H1 (cell line): ENCODE data around the gene VAMP2. TPM values are rescaled to one million over a fixed set of nuclear protein-coding genes. Genes with fewer than 3 reads are reported as not detected.

ENCODE experiments used
- ATF2 ChIP-seq: IDR thresholded peaks from 2 replicates; pipeline ENCODE4 v1.6.1; 2012; ENCODE audit warnings: low read length, inconsistent platforms
- BRCA1 ChIP-seq: IDR thresholded peaks from 2 replicates; pipeline ENCODE4 v1.6.1; 2012; ENCODE audit warnings: low read depth, low read length, improper control_type of control experiment
- CBX5 ChIP-seq: fragments of 300-800, 300-1000 bp; sonication (generic); IDR thresholded peaks from 2 replicates; pipeline ENCODE4 v1.7.1; 2016; ENCODE audit warnings: antibody characterized with exemption, low read length, low read depth
- CBX8 ChIP-seq: fragments of 300-800, 300-1000 bp; sonication (generic); IDR thresholded peaks from 2 replicates; pipeline ENCODE4 v1.7.1; 2016; ENCODE audit warnings: low read depth, low read length, borderline replicate concordance
- EGR1 ChIP-seq: IDR thresholded peaks from 2 replicates; pipeline ENCODE4 v1.6.1; 2011; ENCODE audit warnings: low read depth, low read length, borderline replicate concordance
- GTF2F1 ChIP-seq: IDR thresholded peaks from 2 replicates; pipeline ENCODE4 v1.6.1; 2012; ENCODE audit warnings: low read depth, low read length, improper control_type of control experiment, borderline replicate concordance
- JUN ChIP-seq: IDR thresholded peaks from 2 replicates; pipeline ENCODE4 v1.6.1; 2011; ENCODE audit warnings: low read depth, mild to moderate bottlenecking, improper control_type of control experiment, low read length
- KDM4A ChIP-seq: IDR thresholded peaks from one replicate; pipeline ENCODE4 v1.7.1; 2012; ENCODE audit warnings: low read depth, mild to moderate bottlenecking, moderate library complexity, low read length, inconsistent platforms; ENCODE audit not compliant: severe bottlenecking
- KDM5A ChIP-seq: fragments of 200-600 bp; IDR thresholded peaks from 2 replicates; pipeline ENCODE4 v1.7.1; 2012; ENCODE audit warnings: mild to moderate bottlenecking, low read length, inconsistent platforms, mixed read lengths
- MAX ChIP-seq: IDR thresholded peaks from 2 replicates; pipeline ENCODE4 v1.6.1; 2012; ENCODE audit warnings: inconsistent platforms
- NANOG ChIP-seq: IDR thresholded peaks from 2 replicates; pipeline ENCODE4 v1.6.1; 2011; ENCODE audit warnings: low read length, low read depth, mild to moderate bottlenecking, inconsistent platforms; ENCODE audit not compliant: insufficient read depth, poor library complexity, severe bottlenecking
- NRF1 ChIP-seq: IDR thresholded peaks from 2 replicates; pipeline ENCODE4 v1.6.1; 2011; ENCODE audit warnings: mild to moderate bottlenecking, low read depth, low read length, improper control_type of control experiment
- PHF8 ChIP-seq: fragments of 200-600 bp; sonication (generic); conservative IDR thresholded peaks from 2 replicates; pipeline ENCODE4 v1.7.1; 2012; ENCODE audit warnings: low read depth, mild to moderate bottlenecking, inconsistent platforms, low read length, moderate library complexity
- POLR2A ChIP-seq, 2 experiments: IDR thresholded peaks; 1 replicate in 1 of 2; 2 replicates in 1 of 2; pipeline ENCODE4 v1.6.1; 2011; ENCODE audit warnings: low read depth in 2 of 2, low read length in 2 of 2, mild to moderate bottlenecking in 2 of 2; ENCODE audit errors: control extremely low read depth in 1 of 2
- POLR2AphosphoS5 ChIP-seq: IDR thresholded peaks from 2 replicates; pipeline ENCODE4 v1.6.1; 2011; ENCODE audit warnings: low read depth, low read length
- POU5F1 ChIP-seq: IDR thresholded peaks from 2 replicates; pipeline ENCODE4 v1.6.1; 2011; ENCODE audit warnings: low read depth, mild to moderate bottlenecking, low read length, moderate library complexity
- RBBP5 ChIP-seq: IDR thresholded peaks from 2 replicates; pipeline ENCODE4 v1.7.1; 2012; ENCODE audit warnings: low read depth, mild to moderate bottlenecking, inconsistent platforms, low read length, moderate library complexity, borderline replicate concordance
- RFX5 ChIP-seq: IDR thresholded peaks from 2 replicates; pipeline ENCODE4 v1.6.1; 2011; ENCODE audit warnings: low read depth, low read length, improper control_type of control experiment, borderline replicate concordance
- RXRA ChIP-seq: IDR thresholded peaks from 2 replicates; pipeline ENCODE4 v1.6.1; 2011; ENCODE audit warnings: low read depth, mild to moderate bottlenecking, low read length, moderate library complexity; ENCODE audit not compliant: insufficient read depth
- SAP30 ChIP-seq: fragments of 300-600 bp; sonication (generic); IDR thresholded peaks from 2 replicates; pipeline ENCODE4 v1.7.1; 2012; ENCODE audit warnings: low read length, moderate library complexity, mild to moderate bottlenecking, inconsistent platforms; ENCODE audit not compliant: insufficient read depth, insufficient replicate concordance
- SP2 ChIP-seq: IDR thresholded peaks from 2 replicates; pipeline ENCODE4 v1.6.1; 2012; ENCODE audit warnings: mild to moderate bottlenecking, low read length, inconsistent platforms
- TAF1 ChIP-seq: IDR thresholded peaks from 2 replicates; pipeline ENCODE4 v1.6.1; 2011; ENCODE audit warnings: mild to moderate bottlenecking, low read depth, low read length
- USF2 ChIP-seq: IDR thresholded peaks from 2 replicates; pipeline ENCODE4 v1.6.1; 2011; ENCODE audit warnings: low read length, improper control_type of control experiment
- polyA plus RNA-seq, 7 experiments: library from polyadenylated mRNA; depleted of rRNA in 3 of 7; stranded (reverse) in 5 of 7; unstranded in 2 of 7; fragments of >200 nt in 5 of 7; fragments of 200-250 nt in 2 of 7; gene quantifications; 1 replicate in 5 of 7; 2 replicates in 1 of 7; 4 replicates in 1 of 7; pipeline versions ENCODE4 v1.2.1 to v1.2.3, GENCODE V29; 2011 to 2013; ENCODE audit warnings: missing spikeins in 2 of 7, mixed read lengths in 2 of 7
- total RNA-seq: library from RNA; stranded (reverse); fragmentation: NEBNext Ultra II Directional; extraction: Animal tissue kit (Norgen Biotek cat#: 25700); gene quantifications from 2 replicates; pipeline ENCODE4 v1.2.1, GENCODE V29; 2021

The VAMP2 gene
- total and polyA plus RNA-seq, 2 of the 8 experiments (the other 6 are each of a cell fraction or from before 2014, with no cell fraction given), result 19.3 to 20.5 TPM

- TF ChIP-seq ATF2, result no peak
- TF ChIP-seq CBX8, result no peak
- TF ChIP-seq POLR2AphosphoS5, result no peak
- no peak for TF ChIP-seq NANOG
- 0 out of 2 replicates have a peak, but pooled peaks have one; percentile 38 for TF ChIP-seq PHF8
- no peak for TF ChIP-seq POLR2A (IDR thresholded peaks at IDR 0.05; ENCODE audit: control extremely low read depth in 1 of 2, low read depth in 2 of 2, low read length in 2 of 2)
- TF ChIP-seq SP2, result no peak
- TF ChIP-seq BRCA1, result no peak
- no peak for TF ChIP-seq JUN
- TF ChIP-seq EGR1, result no peak
- peak; percentile 87; the same call in 1 of the 2 replicates for TF ChIP-seq RBBP5
- TF ChIP-seq POU5F1, result no peak
- TF ChIP-seq NRF1, result no peak
- TF ChIP-seq CBX5, result no peak
- TF ChIP-seq SAP30, result no peak
- no peak for TF ChIP-seq KDM5A
- TF ChIP-seq TAF1, result no peak
- no peak for TF ChIP-seq RXRA
- 0 out of 2 replicates have a peak, but pooled peaks have one; percentile 3 for TF ChIP-seq MAX
- no peak for TF ChIP-seq RFX5
- TF ChIP-seq GTF2F1, result no peak
- TF ChIP-seq USF2, result no peak
- TF ChIP-seq KDM4A, result peak; percentile 93
Measured at GRCh38 chr17:8125947-8126490, 36.7 kb downstream of the VAMP2 start (continued).
